HG03442 (cell line): ENCODE measurements around the gene ALG5.

ENCODE experiments used
- ATAC-seq: cut with Tn5 transposase; IDR thresholded peaks from one replicate; pipeline ENCODE4 v1.9.1; 2021; ENCODE audit warnings: mild to moderate bottlenecking, moderate library complexity; ENCODE audit not compliant: unreplicated experiment

ALG5 gene

DNA sequence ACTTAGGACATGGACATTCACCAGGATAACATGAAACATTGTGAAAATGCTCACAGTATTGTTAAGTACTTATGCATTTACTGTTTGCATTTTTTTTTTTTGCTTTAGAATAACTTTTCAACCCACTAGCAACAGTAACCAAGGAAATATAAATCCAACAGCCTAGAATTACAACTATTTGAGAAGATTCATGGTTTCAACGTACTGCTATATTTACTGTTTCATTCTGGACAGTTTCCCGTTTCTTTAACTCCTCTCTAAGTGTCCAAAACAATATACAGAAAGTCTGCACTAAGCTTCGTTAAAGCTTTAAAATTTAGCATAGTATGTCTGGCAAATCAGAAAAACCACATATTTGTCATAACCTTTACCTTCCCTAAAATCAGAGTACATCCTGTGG, 81.8 kb downstream of the ALG5 start:
- ATAC-seq, result no peak

DNA sequence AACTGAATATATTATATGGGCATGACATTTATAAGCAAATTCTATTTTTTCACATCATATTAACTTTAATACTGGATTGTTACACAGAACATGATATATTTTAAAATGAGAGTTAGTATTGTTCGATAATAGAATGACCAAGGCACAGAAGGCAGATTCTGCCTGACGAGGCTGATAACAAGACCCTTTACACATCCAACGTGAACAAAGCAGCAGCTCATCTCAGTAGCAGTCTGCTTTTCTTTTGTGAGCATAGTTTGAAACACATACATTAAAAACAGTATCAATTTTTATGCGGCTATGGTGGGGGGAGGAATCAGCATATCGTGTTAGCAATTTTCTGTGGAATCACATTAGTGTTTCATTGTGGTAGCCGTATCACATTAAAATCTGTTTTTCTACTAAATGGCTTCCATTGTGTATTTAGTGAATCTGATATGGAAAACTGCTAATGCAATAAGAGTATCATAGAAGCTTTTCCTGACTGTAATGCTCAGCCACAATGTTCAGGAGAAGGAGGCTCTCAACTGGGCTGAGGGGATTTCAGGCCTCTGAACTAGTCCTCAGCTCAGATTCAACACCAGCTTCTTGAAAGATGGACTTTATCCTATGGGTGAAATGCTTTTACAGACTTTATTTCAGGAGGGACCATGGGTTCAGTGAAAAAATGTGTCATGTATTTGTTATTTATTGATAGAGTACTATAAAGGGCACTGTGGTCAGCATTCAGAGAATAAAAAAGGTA, 83.1 kb downstream of the ALG5 start:
- ATAC-seq, result no peak

DNA sequence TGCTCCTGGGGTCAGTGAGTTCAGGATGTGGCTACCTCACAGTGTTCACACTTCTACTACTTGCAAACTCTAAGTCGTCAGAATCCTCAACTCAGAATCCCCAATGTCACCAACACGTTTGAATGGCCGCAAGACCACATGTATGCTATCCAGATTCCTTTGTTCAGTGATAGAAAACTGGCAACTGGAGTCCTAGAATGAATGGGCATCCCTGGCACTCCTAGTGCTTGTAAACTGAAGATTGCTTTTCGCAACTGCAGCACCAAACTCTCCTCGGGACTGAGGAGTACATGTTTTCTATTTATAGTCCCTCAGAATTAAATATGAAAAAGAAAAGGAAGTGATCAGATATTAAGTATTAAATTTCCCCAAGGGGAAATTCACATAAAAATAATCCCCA, 84.0 kb downstream of the ALG5 start:
- no peak for ATAC-seq

DNA sequence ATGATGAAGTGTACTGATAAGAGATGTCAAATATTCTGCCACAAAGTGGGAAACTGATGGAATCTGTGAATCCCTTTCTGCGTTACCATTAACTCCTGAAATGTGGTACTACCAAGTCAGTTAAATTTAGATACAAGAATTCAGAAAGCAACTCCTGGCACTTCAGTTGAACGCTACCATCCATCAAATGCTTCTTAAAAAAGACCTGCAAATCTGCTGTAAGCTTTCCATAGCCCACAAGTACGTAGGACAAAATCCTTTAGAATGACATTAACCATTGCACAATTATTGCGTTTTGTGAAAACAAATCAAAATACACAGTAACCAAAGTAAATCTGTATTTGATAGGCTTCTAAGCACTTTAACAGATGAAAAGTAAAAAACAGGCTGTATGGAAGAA, 84.5 kb downstream of the ALG5 start:
- no peak for ATAC-seq

DNA sequence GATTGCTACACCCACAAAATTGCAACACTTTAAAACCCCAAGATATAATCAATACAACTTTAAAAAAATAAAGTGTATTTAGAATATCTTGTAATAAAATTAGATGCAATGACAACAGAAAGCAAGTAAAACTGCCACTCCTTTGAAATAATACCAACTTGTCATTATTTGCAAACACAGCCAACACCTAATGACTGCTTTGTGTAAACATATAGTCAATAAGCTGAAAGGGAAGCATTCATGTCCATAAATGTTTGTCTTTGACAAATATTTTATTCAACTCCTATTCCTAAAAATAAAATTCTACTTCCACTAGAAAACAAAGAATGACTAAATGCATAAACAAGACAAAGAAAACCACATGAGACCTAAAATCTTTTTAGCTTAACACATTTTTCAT, 85.7 kb downstream of the ALG5 start:
- ATAC-seq, result no peak

DNA sequence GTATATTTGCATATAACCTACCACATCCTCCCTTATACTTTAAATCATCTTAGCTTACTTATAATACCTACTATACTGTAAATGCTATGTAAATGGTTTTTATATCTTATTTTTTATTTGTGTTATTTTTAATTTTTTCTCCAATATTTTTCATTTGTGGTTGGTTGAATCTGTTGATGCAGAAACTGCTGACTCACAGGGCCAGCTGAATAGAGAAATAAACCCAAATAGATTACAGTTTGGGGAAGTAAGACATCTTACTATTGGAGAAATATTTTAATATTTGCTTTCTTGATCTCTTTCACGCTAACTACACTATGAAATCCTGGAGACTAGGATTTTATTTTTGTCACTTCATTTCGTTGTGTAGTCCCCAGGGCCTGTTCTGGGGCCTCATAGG, 86.2 kb downstream of the ALG5 start:
- ATAC-seq, result no peak

DNA sequence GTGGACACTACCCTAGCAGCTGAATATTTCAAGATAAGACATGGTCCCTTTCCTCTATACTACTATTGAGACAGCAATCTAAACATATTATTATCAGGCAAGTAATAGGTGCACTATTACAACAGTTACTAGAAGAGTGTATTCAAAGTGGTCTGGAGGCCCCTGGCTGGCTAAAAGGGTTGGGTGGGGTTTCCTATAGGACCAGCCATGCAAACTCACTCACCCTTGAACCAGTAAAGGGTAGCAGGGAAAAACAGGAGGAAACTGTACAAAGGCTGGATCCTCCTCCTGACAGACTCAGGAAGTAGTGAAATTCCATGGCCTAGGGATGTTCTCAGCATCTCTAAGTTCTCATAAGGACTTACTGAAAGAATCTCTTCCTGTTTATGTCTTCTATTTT, 86.8 kb downstream of the ALG5 start:
- no peak for ATAC-seq

DNA sequence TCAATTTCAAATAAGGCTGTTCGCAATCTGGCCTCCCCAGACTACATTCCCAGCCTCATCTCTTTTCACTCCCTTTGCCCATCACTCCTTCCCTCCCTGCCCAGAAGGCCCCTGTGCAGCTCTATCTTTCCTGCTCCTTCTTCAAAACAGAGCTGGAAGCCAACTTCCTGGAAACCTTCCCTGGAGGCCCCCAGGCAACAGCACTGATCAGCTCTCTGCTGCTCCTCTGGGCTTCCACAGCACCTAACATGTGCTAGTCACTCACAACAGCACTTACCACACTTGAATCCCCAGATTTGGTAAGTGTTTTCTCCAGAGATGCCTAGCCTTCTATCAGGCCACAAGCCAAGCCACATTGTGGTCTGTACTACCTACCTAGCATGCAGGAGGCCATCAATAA, 88.6 kb downstream of the ALG5 start:
- ATAC-seq, result no peak

DNA sequence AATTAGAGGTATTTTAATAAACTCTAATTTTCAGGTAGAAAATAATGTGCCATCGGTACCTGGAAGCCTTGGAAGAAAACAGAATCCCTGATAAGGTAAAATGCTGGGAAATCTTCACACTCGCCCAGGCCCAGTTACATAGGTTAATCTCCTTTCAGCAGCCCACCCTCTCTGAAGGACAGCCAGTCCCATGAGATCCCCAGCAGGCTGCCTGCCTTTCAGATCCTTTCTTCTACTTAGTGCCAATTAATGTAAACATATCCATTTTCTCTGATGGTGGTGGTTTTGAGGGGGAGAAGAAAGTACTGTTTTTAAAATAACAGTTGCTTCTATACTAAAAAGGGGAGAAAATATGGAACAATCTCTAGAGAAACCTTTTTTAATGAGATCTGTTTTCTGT, 91.3 kb downstream of the ALG5 start:
- no peak for ATAC-seq

DNA sequence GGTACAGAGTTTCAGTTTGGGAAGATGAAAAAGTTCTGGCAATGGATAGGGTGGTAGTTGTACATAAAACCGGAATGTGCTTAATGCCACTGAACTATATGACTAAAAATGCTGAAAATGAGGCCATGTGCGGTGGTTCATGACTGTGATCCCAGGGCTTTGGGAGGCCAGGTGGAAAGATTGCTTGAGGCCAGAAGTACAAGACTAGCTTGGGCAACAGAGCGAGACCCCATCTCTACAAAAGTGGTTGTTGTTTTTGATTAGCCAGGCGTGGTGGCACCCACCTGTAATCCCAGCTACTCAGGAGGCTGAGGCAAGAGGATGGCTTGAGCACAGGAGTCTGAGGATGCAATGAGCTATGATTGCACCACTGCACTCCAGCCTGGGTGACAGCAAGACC, 91.9 kb downstream of the ALG5 start:
- ATAC-seq, result no peak

DNA sequence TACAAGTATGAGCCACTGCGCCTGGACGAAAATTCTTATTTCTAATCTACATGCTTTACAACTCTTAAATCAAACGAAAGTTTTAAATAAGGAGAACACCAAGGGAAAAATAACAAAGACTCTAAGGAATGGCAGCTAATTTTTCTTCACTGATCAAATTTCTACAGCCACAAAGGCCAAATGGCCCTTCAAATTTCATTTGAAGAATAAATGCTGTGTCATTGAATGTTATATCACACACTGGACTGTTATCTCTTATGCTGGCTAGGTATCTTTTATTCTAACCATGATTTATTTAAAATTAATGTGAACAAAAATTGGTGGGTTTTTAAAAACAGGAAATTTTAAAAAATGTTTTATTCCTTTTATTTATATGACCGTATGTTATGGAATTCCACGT, 93.2 kb downstream of the ALG5 start:
- ATAC-seq, result no peak

DNA sequence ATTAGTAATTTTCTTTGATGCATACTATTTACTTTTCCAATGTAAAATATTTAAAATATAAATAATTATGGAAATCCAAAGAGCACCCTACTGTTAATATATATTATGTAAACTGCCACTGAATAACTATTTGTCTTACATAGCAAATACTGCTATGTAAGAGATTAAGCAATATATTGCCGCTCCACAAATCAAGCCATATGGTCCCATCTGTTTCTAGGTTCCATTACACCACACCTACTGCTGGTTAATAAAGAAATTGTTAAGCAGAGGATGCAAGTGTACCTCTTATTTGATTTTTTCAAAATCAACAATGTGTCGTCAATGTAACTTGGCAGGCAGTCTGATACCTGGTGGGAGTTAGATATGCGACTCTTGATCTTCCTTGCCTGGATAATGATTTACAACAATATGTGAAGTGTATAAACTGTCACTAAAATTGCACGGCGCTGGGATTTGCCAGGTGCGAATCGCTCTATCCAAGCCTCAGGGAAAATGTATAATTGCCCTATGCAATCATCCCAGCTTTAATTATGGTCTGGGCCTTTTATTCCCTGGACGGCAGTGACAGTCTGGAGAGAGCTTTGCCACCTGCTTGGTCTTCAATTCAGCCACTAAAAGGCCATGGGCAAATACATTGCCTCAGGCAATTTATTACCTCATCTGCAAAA, 95.1 kb downstream of the ALG5 start:
- ATAC-seq, result no peak
